ENCODE data around the gene PFN1.

The PFN1 gene

GRCh38 chr17:4896332-4897197, 51.8 kb downstream of the PFN1 start:
- DNase-seq (ENCODE audit: low spot score) = no peak

GRCh38 chr17:4895657-4896331, 52.5 kb downstream of the PFN1 start:
- no peak for DNase-seq (ENCODE audit: low spot score)
